BLaER1 (cell line): ENCODE measurements around the gene JARID2.

Experiments used
- H3K27ac ChIP-seq: shearing (Covaris generic); formaldehyde crosslinking; 2 replicates; pipeline ENCODE4 v1.8.1; 2022
- H3K27me3 ChIP-seq: shearing (Covaris generic); formaldehyde crosslinking; 2 replicates; pipeline ENCODE4 v1.8.1; 2022
- H3K36me3 ChIP-seq: shearing (Covaris generic); formaldehyde crosslinking; 2 replicates; pipeline ENCODE4 v1.8.1; 2022
- H3K4me1 ChIP-seq: shearing (Covaris generic); formaldehyde crosslinking; 2 replicates; pipeline ENCODE4 v1.8.1; 2022
- H3K4me2 ChIP-seq: shearing (Covaris generic); formaldehyde crosslinking; 2 replicates; pipeline ENCODE4 v1.8.1; 2022
- H3K4me3 ChIP-seq: shearing (Covaris generic); formaldehyde crosslinking; 2 replicates; pipeline ENCODE4 v1.8.1; 2022
- H3K9ac ChIP-seq: shearing (Covaris generic); formaldehyde crosslinking; 2 replicates; pipeline ENCODE4 v1.8.1; 2022
- H3K9me3 ChIP-seq: shearing (Covaris generic); formaldehyde crosslinking; 2 replicates; pipeline ENCODE4 v1.8.1; 2022
- H4K20me1 ChIP-seq: shearing (Covaris generic); formaldehyde crosslinking; 2 replicates; pipeline ENCODE4 v1.8.1; 2022
- Cebpa-rat ChIP-seq: shearing (Covaris generic); IDR thresholded peaks from 2 replicates; pipeline ENCODE4 v1.8.1; 2022

The JARID2 gene

DNA sequence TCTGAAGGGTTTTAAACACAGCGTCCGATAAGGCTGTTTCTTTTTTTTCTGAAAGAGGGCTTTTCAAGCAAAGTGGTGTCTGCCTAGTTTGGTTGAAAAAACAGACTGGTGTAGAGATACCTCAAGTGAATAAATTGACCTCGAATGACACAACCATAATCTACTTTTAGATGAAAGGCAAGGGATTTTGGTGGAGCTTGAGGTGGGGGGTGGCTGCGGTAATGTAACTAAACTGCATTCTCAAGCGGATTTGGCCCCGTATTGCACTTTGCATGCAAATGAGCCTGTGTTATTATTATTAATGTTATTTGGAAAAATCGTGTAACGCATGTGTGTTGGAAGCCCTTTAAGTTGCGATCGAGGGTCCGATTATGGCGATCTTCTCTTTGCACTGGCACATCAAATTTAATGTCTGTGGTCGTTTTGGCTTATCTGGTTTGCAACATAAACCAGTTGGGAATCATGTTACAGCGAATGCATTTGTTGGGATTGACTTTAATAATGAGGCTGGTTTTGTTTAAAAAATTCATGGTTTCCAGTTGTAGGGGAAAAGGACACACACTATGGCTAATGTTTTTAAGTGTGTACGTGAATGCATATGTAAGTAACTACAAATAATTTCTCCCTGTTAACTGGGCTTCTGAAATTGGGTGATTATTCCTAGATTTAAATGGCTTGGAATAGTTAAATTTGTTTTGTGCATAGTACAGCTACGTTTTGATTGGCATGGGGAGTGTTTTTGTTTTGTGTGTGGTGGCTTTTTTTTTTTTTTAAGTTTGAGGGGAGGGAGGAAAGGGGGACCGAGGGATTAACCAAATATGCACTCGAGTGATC, 1.0 kb downstream of the JARID2 start:
- Histone ChIP-seq H3K4me3 (peak overlapping the region; percentile 86), H3K4me2 (peak overlapping the region; percentile 60), H3K27me3 (no peaks in the 10 kb centered on the region), H3K9ac (peak overlapping the region; percentile 88), H3K9me3 (no peaks in the 10 kb centered on the region), H3K4me1 (peaks cover 51% of the 10 kb centered on the region), H3K36me3 (no peaks in the 10 kb centered on the region), H4K20me1 (peaks cover 51% of the 10 kb centered on the region), H3K27ac (peak overlapping the region; percentile 89)
- TF ChIP-seq Cebpa-rat = no peak

DNA sequence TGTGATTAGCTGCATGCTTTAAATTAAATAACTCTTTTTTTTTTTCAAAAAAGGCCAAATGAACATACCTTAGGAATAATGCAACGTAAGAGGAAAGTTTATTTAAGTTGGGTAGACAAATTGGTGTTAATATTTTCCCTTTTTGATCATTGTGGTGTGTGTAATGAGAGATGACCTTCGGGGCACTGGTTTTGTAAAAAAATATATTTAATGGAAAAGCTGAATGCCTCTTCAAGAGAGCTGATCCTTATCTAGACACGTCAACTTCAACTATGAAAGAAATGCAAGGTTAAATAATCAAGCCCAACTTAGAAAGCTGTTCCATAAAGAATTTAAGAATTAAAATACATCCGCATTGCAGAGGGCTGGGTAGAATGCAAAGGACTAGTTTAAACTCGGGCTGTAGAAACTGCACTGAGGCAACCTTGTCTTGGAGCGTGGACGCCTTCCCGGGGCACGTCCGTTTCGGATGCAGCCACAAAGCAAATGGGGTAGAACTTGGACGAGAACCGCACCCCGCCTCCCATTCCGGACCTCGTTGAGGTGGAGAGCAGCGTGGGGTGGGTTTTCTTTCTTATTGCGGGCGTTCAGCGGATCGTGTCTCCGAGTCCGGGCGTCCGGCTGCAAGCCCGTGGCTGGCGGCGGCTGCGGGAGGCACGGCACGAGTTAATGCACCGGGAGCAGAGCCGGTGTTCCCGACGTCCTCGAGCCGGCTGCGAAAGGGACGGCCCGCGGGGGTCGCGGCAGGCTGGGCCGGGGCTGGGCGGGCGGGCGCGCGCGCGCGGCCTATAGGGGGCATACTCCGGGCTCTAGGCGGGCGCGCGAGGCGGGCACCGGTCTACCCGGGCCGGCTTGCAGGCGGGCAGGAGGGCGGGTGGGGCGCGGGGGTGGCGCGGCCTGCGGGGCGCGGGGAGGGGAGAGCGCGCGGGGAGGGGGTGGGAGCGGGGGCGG, 1.9 kb downstream of the JARID2 start:
- Histone ChIP-seq H4K20me1 (peaks cover 60% of the 10 kb centered on the region), H3K4me2 (peak overlapping the region; percentile 60), H3K9ac (peak overlapping the region; percentile 88), H3K4me3 (peak overlapping the region; percentile 86), H3K27ac (peak overlapping the region; percentile 89), H3K36me3 (no peaks in the 10 kb centered on the region), H3K4me1 (peaks cover 58% of the 10 kb centered on the region), H3K27me3 (no peaks in the 10 kb centered on the region), H3K9me3 (no peaks in the 10 kb centered on the region)
- TF ChIP-seq Cebpa-rat = no peak

DNA sequence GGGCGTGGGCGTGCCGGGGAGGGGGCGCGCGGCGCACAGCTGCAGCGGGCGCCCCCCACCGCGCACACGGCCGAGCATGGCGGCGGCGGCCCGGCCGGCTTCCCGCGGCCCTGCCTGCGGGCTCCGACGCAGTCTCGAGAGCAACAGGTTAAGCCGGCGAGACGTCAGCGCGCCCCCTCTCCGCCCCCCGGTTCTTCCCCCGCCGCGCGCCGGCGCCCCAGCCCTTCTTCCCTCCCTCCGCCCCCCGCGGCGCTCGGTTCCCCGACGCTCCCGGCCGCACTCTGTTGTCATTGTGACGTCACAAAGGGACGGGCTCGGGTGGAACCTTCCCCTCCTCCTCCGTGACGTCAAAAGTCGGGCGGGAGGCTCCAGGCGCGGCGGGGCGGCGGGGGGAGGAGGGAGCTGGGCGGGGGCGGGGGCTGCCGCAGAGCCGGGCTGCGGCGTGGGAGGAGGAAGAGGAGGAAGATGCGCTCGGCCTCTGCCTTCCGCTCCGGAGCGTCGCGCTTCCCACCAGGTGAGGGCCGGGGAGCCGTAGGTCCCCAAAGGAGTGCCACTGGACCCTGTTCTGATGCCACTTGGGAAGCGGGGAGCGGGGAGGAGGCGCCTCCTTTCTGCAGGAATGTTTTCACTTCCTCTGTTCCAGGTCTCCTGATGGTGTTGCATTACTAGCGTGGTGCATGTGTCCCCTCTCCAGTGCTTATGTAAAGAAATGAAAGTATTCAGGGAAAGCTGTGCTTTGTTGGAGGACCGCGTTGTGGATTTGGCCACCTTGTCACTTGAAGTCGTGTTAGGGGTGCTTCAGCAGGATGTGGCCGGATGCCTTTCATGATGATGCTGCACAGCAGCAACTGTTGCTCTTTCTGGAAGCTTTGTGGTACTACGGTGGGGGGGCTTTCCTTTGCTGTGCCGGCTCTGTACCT, 2.8 kb downstream of the JARID2 start:
- peak overlapping the region; percentile 65 for H3K9ac ChIP-seq
- H3K36me3 ChIP-seq = no peaks in the 10 kb centered on the region
- no peaks in the 10 kb centered on the region for H3K27me3 ChIP-seq
- H4K20me1 ChIP-seq = peaks cover 70% of the 10 kb centered on the region
- H3K4me2 ChIP-seq = peak overlapping the region; percentile 90
- peak overlapping the region; percentile 86 for H3K4me3 ChIP-seq
- no peaks in the 10 kb centered on the region for H3K9me3 ChIP-seq
- TF ChIP-seq Cebpa-rat = no peak
- peaks cover 58% of the 10 kb centered on the region for H3K4me1 ChIP-seq
- H3K27ac ChIP-seq = peak overlapping the region; percentile 71

DNA sequence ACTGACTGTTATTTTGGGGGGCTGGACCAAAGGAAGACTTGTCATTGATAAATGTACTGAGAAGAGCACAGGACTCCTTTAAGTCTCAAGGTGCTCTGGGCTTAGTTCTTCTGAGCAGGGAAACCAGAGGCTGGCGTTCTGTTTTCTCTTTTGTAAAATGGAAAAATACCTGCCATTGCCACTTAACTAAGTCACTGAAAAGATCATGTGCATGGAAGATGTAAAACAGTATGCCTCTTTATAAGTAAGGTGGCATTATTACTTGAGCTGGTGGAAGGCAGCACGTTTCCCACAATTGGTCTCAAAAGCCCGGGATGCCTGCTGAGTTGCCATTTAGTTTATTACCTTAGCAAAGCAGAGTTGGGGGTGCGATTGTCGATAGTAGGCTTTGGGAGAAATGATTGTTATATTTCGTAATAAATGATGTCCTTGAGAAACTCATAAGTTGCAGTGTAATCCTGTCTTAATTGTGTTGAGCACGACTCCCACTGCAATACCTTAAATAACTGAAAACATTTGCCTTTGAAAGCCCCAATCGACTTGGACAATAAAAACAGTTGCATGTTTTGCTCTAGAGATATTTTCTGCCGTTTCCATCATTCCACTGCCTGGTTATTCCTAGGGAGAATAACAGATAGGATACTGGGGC, 3.6 kb downstream of the JARID2 start:
- H3K36me3 ChIP-seq = no peaks in the 10 kb centered on the region
- TF ChIP-seq Cebpa-rat = peak; percentile 37; the same call in 1 of the 2 replicates
- peak overlapping the region; percentile 90 for H3K4me2 ChIP-seq
- peak overlapping the region; percentile 71 for H3K27ac ChIP-seq
- peaks cover 58% of the 10 kb centered on the region for H3K4me1 ChIP-seq
- no peaks in the 10 kb centered on the region for H3K9me3 ChIP-seq
- H3K9ac ChIP-seq = peak overlapping the region; percentile 65
- peaks cover 77% of the 10 kb centered on the region for H4K20me1 ChIP-seq
- no peaks in the 10 kb centered on the region for H3K27me3 ChIP-seq
- H3K4me3 ChIP-seq = peak overlapping the region; percentile 86

DNA sequence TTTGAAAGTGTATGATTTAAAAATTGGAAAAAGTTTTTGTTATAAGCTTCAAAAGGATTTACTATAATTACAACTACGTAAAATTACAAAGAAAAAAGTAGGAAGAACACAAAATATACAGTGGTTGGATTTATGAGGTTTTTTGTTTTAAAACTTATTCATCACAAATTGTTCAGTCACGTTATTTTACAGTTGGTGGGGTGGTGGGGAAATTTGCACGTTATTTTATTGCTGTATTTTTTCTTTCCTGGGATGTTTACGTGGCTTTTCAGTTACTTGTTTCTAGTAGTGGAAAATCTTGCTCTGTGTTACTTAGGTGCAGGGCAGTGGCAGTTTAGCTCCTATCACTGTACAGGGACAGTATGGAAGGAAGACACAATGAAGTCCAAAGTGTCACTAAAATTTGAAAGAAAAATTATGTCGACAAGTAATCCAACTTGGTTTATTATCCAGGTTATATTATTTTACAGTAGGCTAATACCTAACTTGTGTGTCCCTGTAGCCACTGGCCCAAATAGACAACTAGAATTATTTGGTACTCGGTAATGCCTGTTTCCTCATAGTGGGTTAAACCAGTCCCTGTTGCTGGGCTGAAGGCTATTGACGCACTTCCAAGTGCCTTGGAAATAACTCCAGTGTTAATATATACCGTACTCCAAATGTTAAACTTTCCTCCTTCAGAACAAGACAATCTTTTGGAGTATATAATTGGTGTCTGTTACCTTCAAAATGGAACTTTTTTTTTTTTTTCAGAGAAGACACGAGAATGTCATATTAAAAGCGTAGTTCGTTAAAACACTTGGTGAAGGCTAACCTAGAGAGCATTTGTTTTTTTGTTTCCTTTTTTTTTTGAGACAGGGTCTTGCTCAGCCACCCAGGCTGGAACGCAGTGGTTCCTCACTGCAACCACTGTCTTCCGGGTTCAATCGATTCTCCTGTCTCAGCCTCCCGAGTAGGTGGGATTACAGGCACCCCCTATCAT, 4.6 kb downstream of the JARID2 start:
- Histone ChIP-seq H3K4me1 (peaks cover 67% of the 10 kb centered on the region), H3K27me3 (no peaks in the 10 kb centered on the region), H3K4me2 (peak overlapping the region; percentile 90), H3K9ac (no peak overlapping the region), H3K27ac (no peak overlapping the region), H4K20me1 (peaks cover 87% of the 10 kb centered on the region), H3K9me3 (no peaks in the 10 kb centered on the region), H3K4me3 (peak overlapping the region; percentile 86; the same call in 1 of the 2 replicates), H3K36me3 (no peaks in the 10 kb centered on the region)
- no peak for TF ChIP-seq Cebpa-rat

DNA sequence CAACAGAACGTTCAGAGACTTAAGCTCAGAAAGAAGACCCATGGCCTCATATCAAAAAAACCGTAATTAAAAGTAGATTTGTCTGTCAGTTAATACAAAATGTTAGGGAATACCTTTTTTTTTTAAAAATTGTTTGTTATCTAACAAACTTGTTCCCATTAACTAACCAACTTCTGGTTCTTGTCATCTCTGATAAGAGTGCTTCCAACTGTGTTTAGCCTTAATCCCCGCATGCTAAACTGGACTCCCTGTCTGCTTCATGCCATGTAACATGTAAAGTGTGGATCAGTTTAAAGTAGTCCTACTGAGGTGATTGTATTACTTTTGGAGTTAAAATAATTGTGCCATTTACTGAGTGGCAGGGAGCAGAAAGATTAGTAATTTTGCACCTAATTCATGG, 6.3 kb downstream of the JARID2 start:
- peak overlapping the region; percentile 90 for H3K4me2 ChIP-seq
- peaks cover 93% of the 10 kb centered on the region for H4K20me1 ChIP-seq
- no peaks in the 10 kb centered on the region for H3K36me3 ChIP-seq
- no peak overlapping the region for H3K9ac ChIP-seq
- peaks cover 84% of the 10 kb centered on the region for H3K4me1 ChIP-seq
- no peak for TF ChIP-seq Cebpa-rat
- H3K4me3 ChIP-seq = no peak overlapping the region
- H3K27ac ChIP-seq = peak overlapping the region; percentile 60; the same call in 1 of the 2 replicates
- no peaks in the 10 kb centered on the region for H3K9me3 ChIP-seq
- H3K27me3 ChIP-seq = no peaks in the 10 kb centered on the region

DNA sequence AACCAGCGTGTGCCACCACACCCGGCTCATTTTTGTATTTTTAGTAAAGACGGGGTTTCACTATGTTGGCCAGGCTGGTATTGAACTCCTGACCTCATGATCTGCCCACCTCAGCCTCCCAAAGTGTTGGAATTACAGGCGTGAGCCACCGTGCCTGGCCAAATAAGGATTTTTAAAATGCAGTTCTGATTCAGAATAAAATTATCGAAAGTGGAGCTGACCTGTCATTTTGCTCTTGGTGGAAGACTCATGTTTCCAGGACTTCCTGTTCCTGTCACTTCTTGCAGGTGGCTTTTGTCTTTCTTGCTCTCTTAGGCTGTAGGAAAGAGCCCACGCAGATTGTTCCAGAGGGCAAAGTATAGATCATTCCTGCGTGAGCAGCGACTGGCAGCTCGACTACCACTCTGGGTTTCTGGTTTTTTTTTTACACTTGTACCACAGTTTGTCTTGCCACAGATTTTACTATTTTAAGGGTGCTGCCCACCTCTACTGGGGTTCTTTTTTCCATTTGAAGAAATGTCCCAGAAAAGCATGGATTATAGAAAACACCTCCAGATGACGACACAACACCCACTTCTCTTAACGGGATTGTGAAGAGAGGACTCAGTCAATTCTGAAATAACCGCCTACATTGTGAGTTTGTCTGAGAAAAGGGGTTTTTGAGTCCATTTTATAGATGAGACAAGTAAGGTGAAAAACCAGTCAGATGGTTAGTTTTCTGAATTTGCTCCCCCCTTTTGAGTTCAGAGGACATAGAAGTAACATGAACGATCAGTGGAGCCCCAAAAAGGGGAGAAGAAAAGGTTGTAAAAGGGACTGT, 7.5 kb downstream of the JARID2 start:
- Histone ChIP-seq H4K20me1 (peaks cover 97% of the 10 kb centered on the region), H3K36me3 (no peaks in the 10 kb centered on the region), H3K9ac (peak overlapping the region; percentile 45; the same call in 1 of the 2 replicates), H3K9me3 (no peaks in the 10 kb centered on the region), H3K27me3 (no peaks in the 10 kb centered on the region), H3K27ac (peak overlapping the region; percentile 60), H3K4me1 (peaks cover 96% of the 10 kb centered on the region), H3K4me3 (0 out of 2 replicates have a peak overlapping the region, but pooled peaks have one; percentile 12), H3K4me2 (peak overlapping the region; percentile 90)
- TF ChIP-seq Cebpa-rat = no peak
